Glutamatergic neuron (in vitro differentiated cells): ENCODE data around the gene PRKD2. TPM values are rescaled to one million over a fixed set of nuclear protein-coding genes. Genes with fewer than 3 reads are reported as not detected.
A peak's percentile ranks its signal among the peaks of the same experiment; 100 is the strongest.
"Not testable (repeated sequence)": the region's sequence is repeated elsewhere in the genome, so short reads cannot be mapped to it uniquely, and the experiment has no call there.

ENCODE experiments used
- DNase-seq: peaks from one replicate; pipeline ENCODE4 v3.0.0; 2022
- H3K27ac Mint-ChIP-seq: one replicate; pipeline ENCODE4 v1.8.0; 2020; ENCODE audit warnings: mild to moderate bottlenecking, mixed read lengths, inconsistent platforms; ENCODE audit not compliant: unreplicated experiment
- H3K27me3 Mint-ChIP-seq: one replicate; pipeline ENCODE4 v1.8.0; 2020; ENCODE audit warnings: mild to moderate bottlenecking, moderate library complexity, mixed read lengths, inconsistent platforms; ENCODE audit not compliant: unreplicated experiment
- H3K36me3 Mint-ChIP-seq: one replicate; pipeline ENCODE4 v1.8.0; 2020; ENCODE audit warnings: mild to moderate bottlenecking, mixed read lengths, inconsistent platforms; ENCODE audit not compliant: unreplicated experiment
- H3K4me1 Mint-ChIP-seq: one replicate; pipeline ENCODE4 v1.8.0; 2020; ENCODE audit warnings: mild to moderate bottlenecking, low read depth, mixed read lengths, inconsistent platforms; ENCODE audit not compliant: unreplicated experiment
- H3K4me3 Mint-ChIP-seq: one replicate; pipeline ENCODE4 v1.8.0; 2020; ENCODE audit warnings: mild to moderate bottlenecking, mixed read lengths, inconsistent platforms; ENCODE audit not compliant: unreplicated experiment
- H3K9me3 Mint-ChIP-seq: one replicate; pipeline ENCODE4 v1.8.0; 2020; ENCODE audit warnings: mild to moderate bottlenecking, moderate library complexity, mixed read lengths, inconsistent platforms; ENCODE audit not compliant: unreplicated experiment
- microRNA-seq: library from miRNA; unstranded; fragments of <30 nt; microRNA quantifications from one replicate; pipeline ENCODE4, GENCODE V29; 2020; ENCODE audit not compliant: unreplicated experiment
- total RNA-seq: library from RNA; stranded (reverse); fragmentation: NEBNext Ultra II Directional; extraction: Animal tissue kit (Norgen Biotek cat#: 25700); gene quantifications from one replicate; pipeline ENCODE4 v1.2.1, GENCODE V29; 2021; ENCODE audit not compliant: unreplicated experiment
- TF ChIP-seq, protein P1 (sequence below): fragments of 200-600 bp; sonication (generic); IDR thresholded peaks from one replicate; pipeline ENCODE4 v1.5.0; 2021; ENCODE audit not compliant: partially characterized antibody, unreplicated experiment

Gene PRKD2
- total RNA-seq, 1 donor from 2014 or later, result 54.7 TPM

- peak overlapping the region; percentile 66 for H3K27ac Mint-ChIP-seq
- no peaks in the 10 kb centered on the region for H3K36me3 Mint-ChIP-seq
- H3K4me3 Mint-ChIP-seq, result peak overlapping the region; percentile 20
- H3K27me3 Mint-ChIP-seq, result peaks cover 8% of the 10 kb centered on the region
- no peak for DNase-seq
- TF ChIP-seq, protein P1, sequence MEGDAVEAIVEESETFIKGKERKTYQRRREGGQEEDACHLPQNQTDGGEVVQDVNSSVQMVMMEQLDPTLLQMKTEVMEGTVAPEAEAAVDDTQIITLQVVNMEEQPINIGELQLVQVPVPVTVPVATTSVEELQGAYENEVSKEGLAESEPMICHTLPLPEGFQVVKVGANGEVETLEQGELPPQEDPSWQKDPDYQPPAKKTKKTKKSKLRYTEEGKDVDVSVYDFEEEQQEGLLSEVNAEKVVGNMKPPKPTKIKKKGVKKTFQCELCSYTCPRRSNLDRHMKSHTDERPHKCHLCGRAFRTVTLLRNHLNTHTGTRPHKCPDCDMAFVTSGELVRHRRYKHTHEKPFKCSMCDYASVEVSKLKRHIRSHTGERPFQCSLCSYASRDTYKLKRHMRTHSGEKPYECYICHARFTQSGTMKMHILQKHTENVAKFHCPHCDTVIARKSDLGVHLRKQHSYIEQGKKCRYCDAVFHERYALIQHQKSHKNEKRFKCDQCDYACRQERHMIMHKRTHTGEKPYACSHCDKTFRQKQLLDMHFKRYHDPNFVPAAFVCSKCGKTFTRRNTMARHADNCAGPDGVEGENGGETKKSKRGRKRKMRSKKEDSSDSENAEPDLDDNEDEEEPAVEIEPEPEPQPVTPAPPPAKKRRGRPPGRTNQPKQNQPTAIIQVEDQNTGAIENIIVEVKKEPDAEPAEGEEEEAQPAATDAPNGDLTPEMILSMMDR, result no peak
- H3K4me1 Mint-ChIP-seq, result peaks cover 28% of the 10 kb centered on the region
- H3K9me3 Mint-ChIP-seq, result peaks cover 11% of the 10 kb centered on the region
These were observed 87.3 kb downstream of the PRKD2 start for GRCh38 chr19:46629546-46630025.

DNA sequence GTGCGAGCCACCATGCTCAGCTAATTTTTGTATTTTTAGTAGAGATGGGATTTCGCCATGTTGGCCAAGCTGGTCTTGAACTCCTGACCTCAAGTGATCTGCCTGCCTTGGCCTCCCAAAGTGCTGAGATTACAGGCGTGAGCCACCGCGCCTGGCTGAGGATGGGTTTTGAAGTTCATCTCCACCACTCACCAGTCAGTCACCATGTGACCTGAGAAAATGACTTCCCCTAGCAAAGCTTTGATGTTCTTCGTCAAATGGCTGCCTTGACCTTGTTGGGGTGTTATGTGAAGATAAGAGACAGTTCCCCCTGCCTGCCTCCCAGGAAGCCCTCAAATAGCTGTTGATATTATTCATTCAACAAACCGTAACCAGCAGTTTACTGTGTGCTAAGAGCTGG lies 87.9 kb downstream of the PRKD2 start:
- not testable (repeated sequence) for H3K36me3 Mint-ChIP-seq, H3K27ac Mint-ChIP-seq, H3K4me3 Mint-ChIP-seq, H3K27me3 Mint-ChIP-seq, DNase-seq
- peaks cover 11% of the 10 kb centered on the region for H3K9me3 Mint-ChIP-seq
- H3K4me1 Mint-ChIP-seq, result peaks cover 28% of the 10 kb centered on the region

GRCh38 chr19:46626446-46626845 lies 90.5 kb downstream of the PRKD2 start:
- peaks cover 18% of the 10 kb centered on the region for H3K4me1 Mint-ChIP-seq
- H3K27me3 Mint-ChIP-seq, result peaks cover 2% of the 10 kb centered on the region
- H3K4me3 Mint-ChIP-seq, result no peak overlapping the region
- H3K36me3 Mint-ChIP-seq, result no peaks in the 10 kb centered on the region
- no peak for DNase-seq
- TF ChIP-seq, protein P1, result no peak
- H3K9me3 Mint-ChIP-seq, result peaks cover 8% of the 10 kb centered on the region
- H3K27ac Mint-ChIP-seq, result no peak overlapping the region

DNA sequence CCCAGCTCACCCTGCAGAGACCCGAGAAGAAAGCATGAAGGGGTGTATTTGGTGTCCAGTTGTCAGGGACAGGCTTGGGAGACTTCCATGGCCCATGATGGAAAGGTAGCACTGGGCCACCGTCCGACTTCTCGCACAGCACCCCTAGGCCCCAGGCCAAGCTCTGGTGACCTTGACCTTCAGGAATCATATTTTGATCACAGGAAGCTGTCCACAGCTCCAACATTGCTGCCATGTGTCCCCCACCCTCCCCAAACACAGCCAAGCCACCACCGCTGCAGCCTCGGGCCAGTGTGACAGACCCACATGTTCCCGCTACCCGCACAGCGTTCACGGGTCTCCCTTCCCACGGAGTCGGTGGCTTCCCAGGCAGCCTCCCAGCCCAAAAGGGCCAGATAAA lies 91.2 kb downstream of the PRKD2 start:
- DNase-seq, result no peak
- Mint-ChIP-seq H3K4me1 (peaks cover 19% of the 10 kb centered on the region), H3K36me3 (no peaks in the 10 kb centered on the region), H3K27me3 (peaks cover 2% of the 10 kb centered on the region), H3K4me3 (no peak overlapping the region), H3K9me3 (peaks cover 6% of the 10 kb centered on the region), H3K27ac (no peak overlapping the region)
- TF ChIP-seq, protein P1, result no peak

DNA sequence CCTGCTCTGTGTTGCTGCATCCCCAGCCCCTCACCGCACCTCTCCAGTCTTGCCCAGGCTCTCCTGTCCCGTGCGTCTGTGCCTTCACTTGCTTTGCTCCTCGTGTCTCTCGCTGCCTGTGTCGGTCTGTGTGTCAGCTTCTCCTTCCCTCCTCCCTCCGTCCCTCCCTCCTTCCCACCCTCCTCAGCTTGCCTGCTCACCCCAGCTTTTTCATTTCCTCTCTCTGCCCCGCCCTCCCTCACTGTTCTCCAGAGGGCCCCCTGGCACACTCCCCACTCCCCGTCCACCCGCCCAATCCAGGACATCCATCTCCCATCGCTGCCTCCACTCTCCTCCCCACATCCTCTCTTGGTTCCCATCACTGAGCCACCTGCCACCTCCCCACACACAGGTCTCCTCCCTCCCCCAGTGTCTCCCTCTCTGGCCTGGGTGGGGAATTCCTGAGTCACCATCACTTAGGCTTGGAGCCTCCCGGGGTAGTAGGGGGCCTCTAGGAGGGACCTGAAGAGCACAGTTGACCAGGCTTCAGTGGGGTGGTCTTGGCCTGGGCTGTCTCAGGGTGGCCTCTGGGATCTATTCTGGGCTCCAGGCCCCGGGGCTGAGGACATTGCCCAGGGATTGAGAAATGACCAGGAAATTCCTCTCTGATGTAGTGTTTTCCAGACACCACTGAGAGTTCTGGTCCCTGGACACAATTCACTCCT lies 91.8 kb downstream of the PRKD2 start, which contains the start of gene PTGIR:
Gene PTGIR, minus strand, starts transcription at position 132 of the 704 bp plus-strand sequence. CDS start 864 bp downstream, outside the sequence.
- Mint-ChIP-seq H3K4me1 (peaks cover 23% of the 10 kb centered on the region), H3K36me3 (no peaks in the 10 kb centered on the region), H3K9me3 (peaks cover 6% of the 10 kb centered on the region), H3K27ac (peak within 1 kb of the TSS; percentile 33), H3K4me3 (peak within 1 kb of the TSS; percentile 52), H3K27me3 (peaks cover 2% of the 10 kb centered on the region)
- TF ChIP-seq, protein P1, result no peak
- no peak for DNase-seq

Small RNA genes lying within 50 kb of the gene (microRNA-seq; reads per million reads assigned to microRNA genes)
- gene MIR320E, result 6.6 reads per million, percentile 38 among the genes with 10 or more reads in this experiment

Other genes starting within 250 kb of the PRKD2 start
- 14.1 TPM for gene PNMA8A, start 245.6 kb downstream of the PRKD2 start, total RNA-seq
- 0.76 TPM for gene PNMA8B, start 221.2 kb downstream of the PRKD2 start, total RNA-seq
- gene CALM3, start 115.8 kb downstream of the PRKD2 start, total RNA-seq, result 845 TPM
- 0.27 TPM for gene PTGIR, start 92.0 kb downstream of the PRKD2 start, total RNA-seq
- gene GNG8, start 80.9 kb downstream of the PRKD2 start, total RNA-seq, result 54.6 TPM
- gene DACT3, start 55.9 kb downstream of the PRKD2 start, total RNA-seq, result 55.1 TPM
- gene FKRP, start 28.9 kb upstream of the PRKD2 start, total RNA-seq, result 46.6 TPM
- 117 TPM for gene STRN4, start 29.3 kb upstream of the PRKD2 start, total RNA-seq
- 35.4 TPM for gene SLC1A5, start 71.5 kb upstream of the PRKD2 start, total RNA-seq
- 95.4 TPM for gene AP2S1, start 133.7 kb upstream of the PRKD2 start, total RNA-seq
- 127 TPM for gene ARHGAP35, start 143.9 kb upstream of the PRKD2 start, total RNA-seq